ENCODE results near the gene IDH2.

- no peak for TF ChIP-seq EZH2 (IDR thresholded peaks at IDR 0.05; ENCODE audit: insufficient read depth, poor library complexity, severe bottlenecking)
- TF ChIP-seq EZH2phosphoT487 (IDR thresholded peaks at IDR 0.05; ENCODE audit: insufficient read depth, low read depth) = no peak
These were observed at the start of gene IDH2 for GRCh38 chr15:90101969-90102890.
